Stimulated activated CD4-positive, alpha-beta T cell treated with anti-CD3 and anti-CD28 coated beads, Interleukin-12 subunit alpha, Interleukin-12 subunit beta, amount 100 ng/mL, for 48 hours (primary cell): Measurements from ENCODE around the gene CABLES2.
"Not testable (repeated sequence)": the region's sequence is repeated elsewhere in the genome, so short reads cannot be mapped to it uniquely, and the experiment has no call there.

ENCODE experiments used
- DNase-seq, 3 donors: peaks; one replicate each; pipeline ENCODE4 v3.0.0-alpha.2; 2020; ENCODE audit warnings: low read depth in 2 of 3, low spot score in 1 of 3

Gene CABLES2

GRCh38 chr20:62436692-62437091 is 29.6 kb upstream of the CABLES2 start:
- DNase-seq: no peak

GRCh38 chr20:62433658-62434497 is 26.8 kb upstream of the CABLES2 start:
- DNase-seq: no peak

- no peak for DNase-seq
These were observed 23.9 kb upstream of the CABLES2 start for GRCh38 chr20:62430866-62431447.

GRCh38 chr20:62430311-62430853 is 23.3 kb upstream of the CABLES2 start:
- DNase-seq: no peak

- DNase-seq: no peak
These were observed 22.6 kb upstream of the CABLES2 start for GRCh38 chr20:62429455-62430310.

- no peak for DNase-seq
These were observed 21.6 kb upstream of the CABLES2 start for GRCh38 chr20:62428396-62429295.

GRCh38 chr20:62428002-62428372 is 20.9 kb upstream of the CABLES2 start:
- DNase-seq: no peak

DNA sequence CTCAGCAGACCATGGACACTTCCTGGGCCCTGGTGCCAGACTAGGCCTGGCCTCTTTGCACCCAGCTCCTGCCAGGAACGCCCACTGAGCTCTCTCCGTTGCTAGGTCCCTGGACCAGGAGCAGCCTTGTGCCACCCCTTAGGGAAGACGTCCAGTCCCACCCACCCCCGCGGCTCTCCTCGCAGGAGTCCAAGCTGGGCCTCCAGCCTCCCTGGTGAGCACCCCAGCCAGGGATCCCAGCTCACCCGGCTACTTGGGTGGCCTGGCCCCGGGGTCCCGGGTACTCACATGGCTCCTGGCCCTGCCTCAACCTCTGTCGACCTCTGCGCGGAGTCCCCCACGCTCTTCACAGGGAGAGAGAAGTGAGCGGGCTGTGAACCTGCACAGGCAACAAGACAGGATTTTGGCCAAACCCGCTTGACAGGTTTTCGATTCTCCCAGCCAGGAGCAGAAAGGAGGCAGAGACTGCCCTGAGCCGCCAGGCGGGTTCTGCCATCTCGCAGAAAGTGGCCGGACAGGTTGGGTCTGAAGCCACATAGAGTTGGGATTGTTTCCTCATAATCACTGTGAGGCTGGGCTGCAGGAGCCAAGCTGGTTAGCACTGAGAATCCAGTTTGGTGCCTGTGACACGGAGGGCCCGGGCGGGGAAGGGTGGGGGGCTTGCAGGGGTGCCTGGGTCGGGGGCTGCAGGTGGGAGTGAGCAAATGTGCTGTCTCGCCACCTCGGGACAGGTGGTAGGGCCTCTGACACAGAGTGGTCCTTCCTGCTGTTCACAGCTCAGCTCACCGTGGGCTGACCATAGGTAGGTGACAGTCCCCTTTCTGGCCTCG is 20.3 kb upstream of the CABLES2 start, which contains the start of gene RBBP8NL:
Gene RBBP8NL (minus strand): TSS at position 368 of the 830 bp plus-strand sequence. CDS start 7,892 bp downstream, outside the sequence.
- no peak for DNase-seq

GRCh38 chr20:62426699-62427131 is 19.6 kb upstream of the CABLES2 start:
- no peak for DNase-seq

GRCh38 chr20:62426059-62426348 is 18.9 kb upstream of the CABLES2 start:
- not testable (repeated sequence) for DNase-seq

DNA sequence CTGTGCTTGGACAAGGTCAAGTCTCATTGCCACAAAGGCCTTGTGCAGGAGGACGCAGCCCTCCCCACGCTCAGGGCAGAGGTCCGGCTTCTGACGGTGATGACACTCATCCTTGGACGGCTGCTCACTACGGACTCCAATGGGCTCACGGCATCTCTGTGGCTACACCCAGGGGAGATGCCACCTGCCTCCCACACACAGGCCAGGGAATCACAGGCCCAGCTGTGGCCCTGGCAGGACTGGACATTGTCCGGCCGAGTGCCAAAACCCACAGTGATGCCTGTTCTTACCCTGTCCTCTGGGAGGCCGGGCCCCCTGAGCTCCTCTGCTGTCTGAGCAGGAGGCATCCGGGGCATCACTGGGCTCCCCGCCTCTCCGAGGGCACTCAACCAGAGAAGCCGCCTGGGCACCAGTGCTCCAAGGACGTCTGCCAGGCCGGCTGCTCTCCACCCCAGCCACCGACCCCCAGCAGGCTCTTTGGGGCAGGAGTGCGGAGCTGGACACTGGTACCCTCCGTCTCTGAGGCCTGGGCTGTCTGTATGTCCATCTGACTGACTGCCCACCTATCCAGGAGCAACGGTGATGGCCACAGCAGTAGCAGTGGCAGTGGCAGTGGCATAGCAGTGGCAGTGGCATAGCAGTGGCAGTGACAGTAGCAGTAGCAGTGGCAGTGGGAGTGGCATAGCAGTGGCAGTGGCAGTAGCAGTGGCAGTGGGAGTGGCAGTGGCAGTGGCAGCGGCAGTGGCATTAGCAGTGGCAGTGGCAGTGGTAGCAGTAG is 18.4 kb upstream of the CABLES2 start:
- no peak for DNase-seq

GRCh38 chr20:62424249-62425107 is 17.4 kb upstream of the CABLES2 start:
- DNase-seq: no peak

DNA sequence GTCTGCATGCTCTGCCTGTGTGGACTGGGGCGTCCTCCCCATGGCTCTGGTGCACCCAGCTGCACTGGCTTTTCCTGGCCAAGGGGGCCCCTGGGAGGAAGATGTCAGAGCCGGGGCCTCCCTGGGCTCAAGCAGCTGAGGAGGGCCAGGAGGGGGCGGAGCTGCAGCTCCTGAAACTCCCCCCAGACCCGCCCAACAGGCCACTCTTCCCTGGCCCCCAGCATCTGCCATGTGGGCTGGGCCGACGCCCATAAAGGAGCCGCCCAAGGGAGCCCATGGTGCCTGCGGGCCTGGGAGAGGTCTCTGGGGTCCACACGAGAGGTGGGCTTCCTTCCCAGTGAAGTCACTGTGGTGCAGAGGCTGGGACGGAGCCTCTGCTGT is 16.2 kb upstream of the CABLES2 start:
- no peak for DNase-seq

- DNase-seq: no peak
These were observed 15.7 kb upstream of the CABLES2 start for GRCh38 chr20:62422636-62423325.

DNA sequence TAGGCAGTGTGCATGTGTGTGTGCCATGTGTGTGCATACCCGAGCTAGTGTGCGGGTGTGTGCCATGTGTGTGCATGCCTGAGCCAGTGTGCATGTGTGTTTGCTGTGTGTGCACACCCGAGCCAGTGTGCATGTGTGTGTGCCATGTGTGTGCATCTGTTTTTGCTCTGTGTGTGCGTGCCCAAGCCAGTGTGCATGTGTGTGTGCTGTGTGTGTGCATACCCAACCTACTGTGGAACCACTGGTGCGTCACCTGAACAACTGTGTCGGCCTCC is 14.6 kb upstream of the CABLES2 start:
- DNase-seq: no peak

DNA sequence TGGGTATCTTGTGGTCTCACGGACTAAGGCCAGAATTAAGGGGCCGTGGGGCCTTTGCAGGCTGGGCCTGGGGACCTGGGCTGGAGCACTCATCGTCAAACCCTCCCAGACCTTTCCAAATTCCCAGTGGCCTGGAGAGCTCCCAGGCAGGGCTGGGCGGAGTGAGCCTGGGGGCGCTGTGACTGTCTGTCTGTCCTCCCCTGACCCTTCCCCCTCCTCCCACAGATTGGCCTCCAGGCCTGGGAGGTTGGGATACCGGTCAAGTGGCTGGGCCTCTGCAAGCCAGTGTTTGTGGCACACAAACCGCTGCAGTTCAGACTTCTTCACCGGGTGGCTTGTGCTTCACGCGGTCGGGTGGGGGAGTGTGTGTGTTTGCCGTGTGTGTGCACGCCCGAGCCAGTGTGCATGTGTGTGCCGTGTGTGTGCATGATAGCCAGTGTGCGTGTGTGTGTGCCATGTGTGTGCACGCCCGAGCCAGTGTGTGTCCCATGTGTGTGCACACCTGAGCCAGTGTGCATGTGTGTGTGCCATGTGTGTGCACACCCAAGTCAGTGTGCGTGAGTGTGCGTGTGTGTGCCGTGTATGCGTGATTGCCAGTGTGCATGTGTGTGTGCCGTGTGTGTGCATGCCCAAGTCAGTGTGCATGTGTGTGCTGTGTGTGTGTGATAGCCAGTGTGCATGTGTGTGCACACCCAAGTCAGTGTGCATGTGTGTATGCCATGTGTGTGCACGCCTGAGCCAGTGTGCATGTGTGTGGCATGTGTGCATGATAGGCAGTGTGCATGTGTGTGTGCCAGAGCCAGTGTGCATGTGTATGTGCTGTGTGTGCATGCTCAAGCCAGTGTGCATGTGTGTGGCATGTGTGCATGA is 14.0 kb upstream of the CABLES2 start:
- no peak for DNase-seq

- no peak for DNase-seq
These were observed 12.7 kb upstream of the CABLES2 start for GRCh38 chr20:62419759-62420158.
